Stomach (tissue), 4 donors: ENCODE measurements around the gene DOK3.

ENCODE experiments used
- EP300 ChIP-seq: sonication (generic); formaldehyde crosslinking; IDR thresholded peaks from one replicate; pipeline ENCODE4 v1.6.1; 2017; ENCODE audit warnings: antibody characterized with exemption
- TF ChIP-seq, protein P1 (sequence below), 7 experiments: fragments of 450-650 bp in 4 of 7; fragments of 200-600 bp in 3 of 7; sonication (generic) in 3 of 7; IDR thresholded peaks; one replicate each; pipeline ENCODE4 v1.5.1; 2016 to 2019; ENCODE audit warnings: antibody characterized with exemption in 7 of 7, control low read depth in 2 of 7, mild to moderate bottlenecking in 1 of 7

DNA sequence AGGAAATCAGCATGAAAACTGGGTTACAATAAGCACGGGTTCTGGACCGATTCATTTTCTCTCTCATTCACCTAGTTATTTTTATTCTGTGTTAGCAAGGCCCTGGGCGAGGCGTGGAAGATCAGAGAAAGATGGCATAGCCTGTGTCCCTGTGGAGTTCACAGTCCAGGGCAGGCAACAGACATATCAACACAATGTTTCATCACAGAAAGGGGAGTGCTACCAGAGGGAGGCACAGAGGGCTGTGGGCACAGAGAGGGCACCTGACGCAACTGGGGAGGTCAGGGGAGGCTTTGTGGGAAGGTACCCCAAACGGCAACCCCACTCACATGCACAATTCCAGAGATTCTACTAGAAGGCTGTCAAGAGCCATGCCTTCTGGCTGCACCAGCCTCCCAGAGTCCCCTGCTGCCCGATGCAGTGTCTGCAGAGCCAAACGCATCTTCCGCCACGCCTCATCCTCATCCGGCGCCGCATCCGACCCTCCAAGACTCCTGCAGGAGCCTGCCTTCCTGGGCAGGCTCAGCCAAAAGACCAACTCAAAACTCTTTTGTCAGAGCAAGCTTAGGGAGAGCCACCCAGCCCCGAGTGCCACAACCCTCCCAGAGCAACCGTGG lies 43.3 kb upstream of the DOK3 start:
- TF ChIP-seq EP300: no peak
- TF ChIP-seq, protein P1, sequence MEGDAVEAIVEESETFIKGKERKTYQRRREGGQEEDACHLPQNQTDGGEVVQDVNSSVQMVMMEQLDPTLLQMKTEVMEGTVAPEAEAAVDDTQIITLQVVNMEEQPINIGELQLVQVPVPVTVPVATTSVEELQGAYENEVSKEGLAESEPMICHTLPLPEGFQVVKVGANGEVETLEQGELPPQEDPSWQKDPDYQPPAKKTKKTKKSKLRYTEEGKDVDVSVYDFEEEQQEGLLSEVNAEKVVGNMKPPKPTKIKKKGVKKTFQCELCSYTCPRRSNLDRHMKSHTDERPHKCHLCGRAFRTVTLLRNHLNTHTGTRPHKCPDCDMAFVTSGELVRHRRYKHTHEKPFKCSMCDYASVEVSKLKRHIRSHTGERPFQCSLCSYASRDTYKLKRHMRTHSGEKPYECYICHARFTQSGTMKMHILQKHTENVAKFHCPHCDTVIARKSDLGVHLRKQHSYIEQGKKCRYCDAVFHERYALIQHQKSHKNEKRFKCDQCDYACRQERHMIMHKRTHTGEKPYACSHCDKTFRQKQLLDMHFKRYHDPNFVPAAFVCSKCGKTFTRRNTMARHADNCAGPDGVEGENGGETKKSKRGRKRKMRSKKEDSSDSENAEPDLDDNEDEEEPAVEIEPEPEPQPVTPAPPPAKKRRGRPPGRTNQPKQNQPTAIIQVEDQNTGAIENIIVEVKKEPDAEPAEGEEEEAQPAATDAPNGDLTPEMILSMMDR (IDR thresholded peaks at IDR 0.05): no peak
